H54 (cell line): ENCODE results near the gene SPHK1.

Experiments
- DNase-seq: peaks from one replicate; pipeline ENCODE4 v3.0.0; 2011; ENCODE audit warnings: low spot score, mixed read lengths; ENCODE audit not compliant: insufficient read length
- FAIRE-seq: peaks from 3 replicates; lab custom pipeline; 2011; peaks lifted over from hg19 to GRCh38; lab: Jason Lieb, UNC
- POLR2A ChIP-seq: IDR thresholded peaks from 2 replicates; pipeline ENCODE4 v1.6.1; 2011; ENCODE audit warnings: low read depth, mild to moderate bottlenecking, low read length

The SPHK1 gene

DNA sequence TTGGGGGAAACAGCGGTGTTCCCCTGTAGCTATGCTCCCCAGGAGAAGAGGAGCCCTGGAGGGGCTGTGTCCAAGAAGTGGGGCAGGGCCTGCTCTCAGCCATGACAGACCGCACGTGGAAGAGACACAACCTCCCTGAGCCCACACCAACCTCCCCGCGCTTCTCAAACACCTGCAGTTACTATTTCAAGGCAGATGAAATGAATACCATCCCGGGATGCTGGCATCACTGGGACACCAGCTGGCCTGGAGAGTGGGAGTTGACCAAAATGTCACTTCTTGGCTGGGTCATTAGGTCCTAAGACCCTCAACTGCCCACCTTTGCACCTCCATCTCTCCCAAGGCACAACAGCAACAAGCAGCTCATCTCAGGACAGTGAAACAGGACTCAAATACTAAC lies 32.0 kb downstream of the SPHK1 start:
- no peak for TF ChIP-seq POLR2A
- DNase-seq (no peak), FAIRE-seq (no peak)

- no peak for TF ChIP-seq POLR2A
- FAIRE-seq (no peak), DNase-seq (no peak)
These were observed 32.5 kb downstream of the SPHK1 start for GRCh38 chr17:76416899-76417298.

DNA sequence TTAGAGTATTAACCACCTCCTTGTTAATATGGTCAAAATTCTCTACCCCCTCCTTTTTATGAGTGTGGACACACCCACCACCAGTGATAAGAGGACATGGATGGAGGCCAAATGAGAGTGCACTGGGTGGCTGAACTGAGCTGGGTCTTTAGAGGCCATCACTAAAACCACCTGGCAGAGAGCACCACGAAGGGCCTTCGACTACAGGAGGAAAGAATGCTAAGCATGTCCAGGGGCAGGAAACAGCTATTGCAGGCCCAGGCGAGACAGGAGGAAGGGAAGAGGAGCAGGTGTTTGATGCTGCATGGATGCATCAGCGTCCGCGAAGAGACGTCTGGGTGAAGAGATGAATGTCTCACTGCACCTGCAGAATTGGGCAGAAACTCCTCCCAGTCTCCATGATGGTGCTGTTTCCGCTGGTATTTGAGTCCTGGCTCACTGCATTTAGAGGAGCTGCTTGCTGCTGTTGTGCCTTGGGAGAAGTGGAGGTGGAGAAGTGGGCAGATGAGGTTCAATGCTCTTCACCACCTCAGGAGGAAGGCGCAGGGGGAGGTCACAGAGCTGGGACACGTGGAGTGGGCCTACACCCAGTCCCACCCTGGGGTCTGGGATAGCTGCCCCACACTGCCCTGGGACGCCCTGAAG lies 33.2 kb downstream of the SPHK1 start:
- no peak for FAIRE-seq
- no peak for DNase-seq
- TF ChIP-seq POLR2A, result no peak

GRCh38 chr17:76419576-76420260 lies 35.3 kb downstream of the SPHK1 start:
- FAIRE-seq (no peak), DNase-seq (no peak)
- TF ChIP-seq POLR2A, result no peak

DNA sequence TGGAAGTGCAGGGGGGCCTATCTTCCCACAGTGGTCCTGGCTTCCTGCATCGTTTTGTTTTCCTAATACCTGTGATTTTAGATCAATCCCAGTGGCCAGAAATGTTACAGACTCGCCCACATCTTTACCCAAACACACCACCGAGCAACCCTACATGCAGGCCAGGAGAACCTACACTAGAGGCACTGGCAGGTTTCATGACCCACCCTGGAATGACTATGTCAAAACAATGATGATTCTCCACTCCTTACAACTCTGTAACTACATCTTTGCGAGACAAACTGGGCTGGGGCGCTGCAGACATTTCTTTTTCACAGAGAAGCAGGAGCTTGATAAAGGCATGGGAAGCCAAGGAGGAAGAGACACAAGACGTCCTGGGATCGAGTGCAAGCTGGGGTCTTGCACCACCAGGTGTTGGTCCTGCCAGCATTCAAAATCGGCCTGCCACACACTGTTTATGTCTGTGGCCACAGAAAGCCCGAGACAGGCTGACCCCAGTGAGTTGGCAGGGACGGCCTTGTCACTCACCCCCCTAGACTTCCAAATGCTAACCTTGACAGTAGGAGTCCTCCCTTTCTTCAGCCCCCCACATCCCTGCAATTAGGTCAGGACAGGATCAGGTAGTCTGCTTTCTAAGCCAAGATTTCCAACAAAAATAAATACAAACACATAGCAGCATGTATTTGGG lies 36.1 kb downstream of the SPHK1 start:
- DNase-seq (no peak), FAIRE-seq (no peak)
- no peak for TF ChIP-seq POLR2A

- TF ChIP-seq POLR2A, result no peak
- DNase-seq, result no peak
- no peak for FAIRE-seq
These were observed 36.6 kb downstream of the SPHK1 start for GRCh38 chr17:76421044-76421407.

DNA sequence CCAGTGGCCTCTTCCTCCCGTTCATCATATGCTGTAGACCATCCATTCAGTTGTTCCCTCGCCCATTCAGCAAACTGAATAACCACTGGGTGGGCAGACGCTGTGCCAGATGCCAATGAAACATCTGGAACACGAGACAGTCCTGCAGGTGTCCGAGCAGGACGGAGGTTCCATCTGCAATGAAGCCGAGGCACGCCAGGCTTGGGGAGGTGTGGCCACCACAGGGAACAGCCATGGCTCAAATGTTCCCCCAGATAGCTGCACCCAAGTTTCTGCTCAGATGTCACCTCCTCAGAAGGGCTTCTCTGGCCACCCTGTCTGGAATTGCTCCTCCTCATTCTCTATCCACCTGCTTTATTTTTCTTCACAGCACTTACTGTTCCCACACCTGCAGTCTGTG lies 38.0 kb downstream of the SPHK1 start:
- FAIRE-seq, result no peak
- DNase-seq, result no peak
- no peak for TF ChIP-seq POLR2A

DNA sequence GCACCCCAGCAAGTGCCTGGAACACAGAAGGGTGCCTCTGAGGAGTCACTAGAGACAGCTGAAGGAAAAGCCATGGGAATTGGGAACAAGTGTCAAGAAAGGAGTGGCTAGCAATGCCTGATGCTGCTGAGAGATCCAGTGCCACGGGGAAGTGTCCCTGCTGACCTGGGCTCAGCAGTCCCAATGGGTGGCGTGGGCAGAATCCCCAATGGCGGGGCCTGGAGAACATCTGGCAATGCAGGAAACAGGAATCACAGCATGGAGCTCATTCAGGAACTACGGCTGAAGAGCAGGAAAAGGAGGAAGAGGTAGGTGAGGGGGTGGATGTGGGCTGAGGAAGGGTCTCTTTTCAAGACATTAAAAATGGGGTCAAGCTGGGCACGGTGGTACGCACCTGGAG lies 38.5 kb downstream of the SPHK1 start:
- FAIRE-seq, result no peak
- no peak for TF ChIP-seq POLR2A
- no peak for DNase-seq

- DNase-seq, result no peak
- FAIRE-seq, result no peak
- no peak for TF ChIP-seq POLR2A
These were observed 42.4 kb downstream of the SPHK1 start for GRCh38 chr17:76426853-76427252.

DNA sequence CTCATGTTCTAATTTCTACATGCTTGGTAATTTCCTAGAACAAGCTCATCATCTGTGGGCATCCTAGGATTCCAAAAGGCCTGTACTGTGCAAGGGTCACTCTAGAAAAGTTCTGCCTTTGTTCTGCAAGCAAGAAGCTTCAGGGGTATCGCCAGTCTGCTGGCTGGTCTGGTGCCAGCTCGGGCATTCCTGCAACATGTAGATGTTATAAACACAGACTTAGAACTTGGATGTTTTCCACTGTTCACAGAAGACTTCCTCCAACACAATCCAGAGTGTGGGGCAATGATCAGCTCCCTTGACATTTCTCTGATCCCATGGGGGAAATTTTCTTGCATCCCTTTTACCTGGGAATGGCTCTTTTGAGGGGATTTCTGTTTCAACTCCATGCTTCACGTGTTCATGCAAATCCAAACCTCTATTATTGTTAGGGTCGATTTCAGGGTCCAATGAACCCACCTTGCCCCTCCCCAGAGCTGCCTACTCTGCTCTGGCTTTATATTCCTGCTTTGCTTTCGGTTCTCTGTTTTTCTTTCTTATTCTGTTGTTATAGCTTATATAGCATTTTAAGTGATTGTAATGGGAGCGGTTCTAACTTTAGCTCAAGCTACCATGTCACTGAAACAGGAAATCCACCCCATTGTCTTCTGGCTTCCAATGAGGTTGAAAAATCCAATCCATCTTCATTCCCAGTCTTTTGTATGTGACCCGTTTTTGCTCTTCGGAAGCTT lies 43.3 kb downstream of the SPHK1 start:
- no peak for FAIRE-seq
- DNase-seq, result no peak
- no peak for TF ChIP-seq POLR2A

DNA sequence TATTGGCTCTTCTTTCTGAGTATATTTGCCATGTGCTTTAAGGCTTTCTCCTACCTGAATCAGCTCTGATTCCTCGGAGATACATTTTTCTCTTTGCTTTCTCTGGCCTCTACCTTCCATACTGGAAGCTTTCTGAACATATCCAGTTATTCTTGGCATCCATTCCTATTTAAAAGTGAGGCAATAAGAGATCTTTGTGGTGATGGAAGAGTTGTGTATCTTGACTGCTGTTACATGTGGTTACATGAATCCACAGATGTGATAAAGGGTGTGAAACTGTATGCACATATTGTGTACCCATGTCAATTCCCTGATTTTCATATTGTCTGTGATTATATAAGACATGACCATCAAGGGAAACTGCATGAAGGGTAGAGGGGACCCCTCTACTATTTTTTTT lies 44.1 kb downstream of the SPHK1 start:
- TF ChIP-seq POLR2A, result no peak
- FAIRE-seq (no peak), DNase-seq (no peak)

DNA sequence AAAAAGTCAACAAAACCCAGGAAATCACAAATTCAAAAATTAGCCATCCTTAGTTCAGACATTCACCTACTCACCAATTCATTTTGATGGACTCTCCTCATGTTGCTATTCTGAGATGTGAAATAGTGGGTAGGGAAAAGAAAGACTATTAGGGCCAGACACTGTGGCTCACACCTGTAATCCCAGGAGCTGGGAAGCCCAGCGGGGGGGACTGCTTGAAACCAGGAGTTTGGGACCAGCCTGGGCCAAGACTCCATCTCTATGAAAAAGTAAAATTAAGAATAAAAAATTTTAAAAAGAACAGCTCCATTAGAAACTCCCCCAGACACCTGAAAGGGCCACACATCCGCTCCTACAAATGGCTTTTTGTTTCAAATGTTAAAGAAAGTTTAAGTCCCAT lies 47.1 kb downstream of the SPHK1 start:
- no peak for TF ChIP-seq POLR2A
- FAIRE-seq (no peak), DNase-seq (no peak)

DNA sequence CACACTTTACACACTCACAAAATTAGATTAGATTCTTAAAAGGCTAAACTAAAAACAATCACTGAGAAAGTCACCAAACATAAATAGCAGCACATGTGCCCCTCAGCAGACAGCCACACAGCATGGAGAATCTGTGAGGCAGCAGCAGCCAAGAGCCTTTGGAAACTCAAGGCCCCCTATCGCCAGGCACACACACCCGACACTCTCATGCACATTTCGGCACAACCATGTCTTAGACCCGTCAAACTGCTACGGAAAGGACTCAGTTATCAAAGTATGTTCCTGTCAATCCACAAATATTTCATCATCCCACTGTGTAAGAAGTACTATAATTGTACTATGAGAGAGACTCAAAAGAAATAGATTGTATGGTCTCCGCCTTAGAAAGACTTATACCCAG lies 47.6 kb downstream of the SPHK1 start:
- FAIRE-seq, result no peak
- DNase-seq, result no peak

More for the DNA sequence above, 47.6 kb downstream of the SPHK1 start:
- TF ChIP-seq POLR2A, result no peak
